Measurements from ENCODE around the gene WNK2. TPM values are rescaled to one million over a fixed set of nuclear protein-coding genes. Genes with fewer than 3 reads are reported as not detected.
A peak's percentile ranks its signal among the peaks of the same experiment; 100 is the strongest.

WNK2 gene
- total RNA-seq, 4 donors from 2014 or later, result 155 to 577 (median 259) TPM

DNA sequence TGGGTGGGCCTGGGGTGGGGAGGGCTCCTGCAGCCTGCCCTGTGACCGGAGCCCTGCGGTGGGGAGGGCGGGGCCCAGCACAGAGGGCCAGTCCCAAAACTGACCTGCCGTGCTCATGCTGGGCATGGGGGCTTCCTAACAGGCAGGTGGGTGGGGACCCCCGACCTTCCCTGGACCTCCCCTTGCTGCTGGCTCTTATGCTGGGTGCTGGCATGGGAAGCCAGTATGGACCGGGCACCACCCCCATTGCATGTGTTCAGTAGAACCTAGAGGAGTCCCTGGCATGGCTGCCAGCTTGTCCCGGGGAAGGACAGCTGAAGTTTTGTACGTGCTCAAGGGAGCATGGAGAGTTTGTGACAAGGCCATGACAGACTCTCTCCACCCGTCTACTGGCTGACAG, 37.1 kb downstream of the WNK2 start:
- no peaks in the 10 kb centered on the region for H3K9me3 ChIP-seq
- no peak for DNase-seq
- H3K36me3 ChIP-seq, result no peaks in the 10 kb centered on the region
- peaks cover 0 to 52% (median 5%) of the 10 kb centered on the region in 4 donors for H3K4me1 ChIP-seq
- TF ChIP-seq POLR2A (IDR thresholded peaks at IDR 0.05), result no peak
- TF ChIP-seq, protein P1, sequence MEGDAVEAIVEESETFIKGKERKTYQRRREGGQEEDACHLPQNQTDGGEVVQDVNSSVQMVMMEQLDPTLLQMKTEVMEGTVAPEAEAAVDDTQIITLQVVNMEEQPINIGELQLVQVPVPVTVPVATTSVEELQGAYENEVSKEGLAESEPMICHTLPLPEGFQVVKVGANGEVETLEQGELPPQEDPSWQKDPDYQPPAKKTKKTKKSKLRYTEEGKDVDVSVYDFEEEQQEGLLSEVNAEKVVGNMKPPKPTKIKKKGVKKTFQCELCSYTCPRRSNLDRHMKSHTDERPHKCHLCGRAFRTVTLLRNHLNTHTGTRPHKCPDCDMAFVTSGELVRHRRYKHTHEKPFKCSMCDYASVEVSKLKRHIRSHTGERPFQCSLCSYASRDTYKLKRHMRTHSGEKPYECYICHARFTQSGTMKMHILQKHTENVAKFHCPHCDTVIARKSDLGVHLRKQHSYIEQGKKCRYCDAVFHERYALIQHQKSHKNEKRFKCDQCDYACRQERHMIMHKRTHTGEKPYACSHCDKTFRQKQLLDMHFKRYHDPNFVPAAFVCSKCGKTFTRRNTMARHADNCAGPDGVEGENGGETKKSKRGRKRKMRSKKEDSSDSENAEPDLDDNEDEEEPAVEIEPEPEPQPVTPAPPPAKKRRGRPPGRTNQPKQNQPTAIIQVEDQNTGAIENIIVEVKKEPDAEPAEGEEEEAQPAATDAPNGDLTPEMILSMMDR (IDR thresholded peaks at IDR 0.05), result no peak
- H3K4me3 ChIP-seq, result no peak overlapping the region
- H3K27me3 ChIP-seq, result no peaks in the 10 kb centered on the region
- no peak overlapping the region for H3K27ac ChIP-seq

DNA sequence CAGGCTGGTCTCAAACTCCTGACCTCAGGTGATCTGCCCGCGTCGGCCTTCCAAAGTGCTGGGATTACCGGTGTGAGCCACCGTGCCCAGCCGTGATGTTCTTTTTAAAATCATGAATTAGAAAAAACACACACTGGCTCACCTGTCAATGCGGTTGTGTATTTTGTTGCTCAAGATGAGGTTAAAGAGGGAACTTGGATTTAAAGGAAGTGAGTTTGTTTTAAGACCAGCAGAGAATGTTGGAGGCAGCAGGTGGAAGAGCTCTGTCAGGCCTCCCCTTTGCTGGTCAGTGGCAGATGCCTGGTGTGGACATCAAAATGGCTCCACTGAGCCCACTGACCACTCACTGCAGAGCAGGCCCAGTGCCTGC, 38.9 kb downstream of the WNK2 start:
- Histone ChIP-seq H3K27me3 (no peaks in the 10 kb centered on the region), H3K9me3 (no peaks in the 10 kb centered on the region), H3K27ac (peak overlapping the region in 2 of 4 donors; percentile 39 to 81), H3K4me1 (peaks cover 0 to 44% (median 2%) of the 10 kb centered on the region in 4 donors), H3K36me3 (no peaks in the 10 kb centered on the region), H3K4me3 (no peak overlapping the region)
- TF ChIP-seq, protein P1 (IDR thresholded peaks at IDR 0.05), result no peak
- no peak for TF ChIP-seq POLR2A (IDR thresholded peaks at IDR 0.05)
- DNase-seq, result no peak

DNA sequence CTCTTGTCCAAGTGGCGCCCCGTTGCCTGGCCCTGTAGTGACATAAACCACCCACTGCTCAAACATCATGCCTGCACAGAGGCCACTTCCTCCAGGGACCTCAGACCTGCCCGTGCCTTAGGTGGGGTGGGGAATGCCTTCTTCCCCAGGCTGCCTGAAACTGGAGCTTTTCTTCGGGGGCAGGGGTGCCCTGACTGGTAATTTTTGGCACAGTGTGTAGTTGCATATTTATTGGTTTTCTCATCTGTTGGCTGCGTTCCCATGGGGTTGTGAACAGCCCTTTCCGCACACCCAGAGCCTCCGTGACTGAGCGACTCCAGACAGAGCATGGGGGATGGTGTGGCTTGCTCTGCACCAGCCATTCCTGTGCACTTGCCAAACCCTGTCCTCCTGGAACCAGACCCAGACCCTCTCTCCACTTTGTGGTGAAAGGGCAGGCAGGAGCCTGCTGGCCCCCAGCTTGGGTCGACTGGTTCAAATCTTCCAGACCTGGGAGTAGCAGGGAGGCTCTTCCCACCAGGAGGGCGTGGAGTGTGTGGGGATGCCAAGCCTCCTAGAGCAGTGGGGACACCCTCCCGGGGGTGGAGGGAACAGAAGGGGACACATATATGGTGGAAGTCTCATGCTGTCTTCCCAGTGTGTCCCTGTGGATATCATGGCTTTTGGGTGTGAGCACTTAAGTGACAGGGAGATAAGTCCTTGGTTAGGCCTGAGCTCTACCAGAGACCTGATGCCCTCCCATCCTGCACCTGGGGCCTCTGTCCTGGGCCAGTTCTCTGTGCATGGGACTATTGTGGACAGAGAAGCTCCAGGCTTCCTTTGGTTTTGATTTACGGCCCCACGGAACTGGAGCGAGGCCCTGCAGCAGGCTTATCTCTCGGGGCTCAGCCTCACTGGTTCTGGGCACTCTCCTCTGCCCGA, 39.6 kb downstream of the WNK2 start:
- H3K27ac ChIP-seq, result peak overlapping the region in 2 of 4 donors; percentile 39 to 81
- DNase-seq, result no peak

DNA sequence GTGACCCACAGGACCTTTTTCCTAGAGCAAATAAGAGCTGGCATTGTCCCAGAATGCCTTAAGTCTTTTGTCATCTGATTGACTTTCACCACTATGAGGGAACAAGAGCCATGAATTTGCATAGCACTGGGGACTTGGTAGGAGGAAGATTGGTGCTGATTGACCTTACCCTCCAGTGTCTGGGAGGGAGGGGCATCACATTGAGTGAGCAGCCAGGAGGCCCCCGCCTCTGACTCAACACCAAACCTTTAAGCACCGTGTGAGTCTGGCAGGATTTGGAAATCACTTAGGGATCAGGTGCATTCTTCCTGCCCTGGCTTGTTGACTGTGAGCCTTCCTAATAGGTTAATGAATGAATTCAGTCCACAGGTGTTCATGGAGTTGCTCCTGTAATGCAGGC, 40.7 kb downstream of the WNK2 start:
- Histone ChIP-seq H3K4me1 (peaks cover 0 to 48% (median 0%) of the 10 kb centered on the region in 4 donors), H3K27ac (peak overlapping the region in 1 of 4 donors; percentile 81), H3K4me3 (no peak overlapping the region), H3K27me3 (no peaks in the 10 kb centered on the region), H3K9me3 (no peaks in the 10 kb centered on the region), H3K36me3 (no peaks in the 10 kb centered on the region)
- no peak for DNase-seq
- no peak for TF ChIP-seq POLR2A (IDR thresholded peaks at IDR 0.05)
- TF ChIP-seq, protein P1 (IDR thresholded peaks at IDR 0.05), result no peak

More for the DNA sequence above, 39.6 kb downstream of the WNK2 start:
- H3K9me3 ChIP-seq, result no peaks in the 10 kb centered on the region
- H3K27me3 ChIP-seq, result no peaks in the 10 kb centered on the region
- H3K36me3 ChIP-seq, result no peaks in the 10 kb centered on the region
- peaks cover 0 to 44% (median 0%) of the 10 kb centered on the region in 4 donors for H3K4me1 ChIP-seq
- no peak for TF ChIP-seq POLR2A (IDR thresholded peaks at IDR 0.05)
- TF ChIP-seq, protein P1 (IDR thresholded peaks at IDR 0.05), result peak in 1 of 6 experiments; percentile 20
- no peak overlapping the region for H3K4me3 ChIP-seq

DNA sequence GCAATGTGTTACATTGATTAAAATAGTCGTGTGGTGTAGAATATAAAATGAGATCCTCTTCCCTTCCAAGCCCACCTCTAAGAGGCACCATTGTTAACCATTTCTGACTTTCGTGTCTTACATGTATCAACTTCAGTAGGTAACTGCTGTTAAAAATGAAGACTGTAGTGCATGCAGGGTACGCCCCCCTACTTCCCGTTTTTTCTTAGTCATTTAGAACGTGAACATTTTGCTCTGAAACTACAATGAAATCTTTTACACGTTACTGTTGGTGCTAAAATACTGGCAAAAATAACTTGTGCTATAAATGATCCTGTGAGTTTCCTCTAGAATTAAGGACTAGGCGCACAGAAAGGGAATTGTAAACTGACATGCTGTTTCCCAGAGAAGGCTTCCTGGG, 41.5 kb downstream of the WNK2 start:
- H3K4me3 ChIP-seq, result no peak overlapping the region
- H3K4me1 ChIP-seq, result peaks cover 0 to 56% (median 0%) of the 10 kb centered on the region in 4 donors
- H3K27ac ChIP-seq, result peak overlapping the region in 1 of 4 donors; percentile 81
- TF ChIP-seq, protein P1 (IDR thresholded peaks at IDR 0.05), result no peak
- TF ChIP-seq POLR2A (IDR thresholded peaks at IDR 0.05), result no peak
- no peaks in the 10 kb centered on the region for H3K27me3 ChIP-seq
- H3K36me3 ChIP-seq, result no peaks in the 10 kb centered on the region
- no peaks in the 10 kb centered on the region for H3K9me3 ChIP-seq
- no peak for DNase-seq
